HUES6 (cell line): Measurements from ENCODE around the gene GSDMA.
A peak's percentile ranks its signal among the peaks of the same experiment; 100 is the strongest.

Source experiments
- H3K27ac ChIP-seq: 2 replicates; pipeline ENCODE4 v1.7.0; 2013; ENCODE audit warnings: low read depth, mild to moderate bottlenecking, low read length, inconsistent platforms
- H3K27me3 ChIP-seq: 2 replicates; pipeline ENCODE4 v1.6.1; 2013; ENCODE audit warnings: low read length; ENCODE audit not compliant: control insufficient read depth, insufficient read depth
- H3K36me3 ChIP-seq: 2 replicates; pipeline ENCODE4 v1.6.1; 2013; ENCODE audit warnings: low read length; ENCODE audit not compliant: control insufficient read depth, insufficient read depth
- H3K4me1 ChIP-seq: 2 replicates; pipeline ENCODE4 v1.6.1; 2013; ENCODE audit warnings: low read length; ENCODE audit not compliant: control insufficient read depth, insufficient read depth
- H3K4me3 ChIP-seq: 2 replicates; pipeline ENCODE4 v1.5.1; 2013; ENCODE audit warnings: low read depth, low read length
- H3K9ac ChIP-seq: one replicate; pipeline ENCODE4 v1.6.1; 2013; ENCODE audit warnings: mild to moderate bottlenecking, low read length
- H3K9me3 ChIP-seq: 2 replicates; pipeline ENCODE4 v1.6.1; 2013; ENCODE audit warnings: low read depth, low read length; ENCODE audit not compliant: control insufficient read depth, insufficient read depth

The GSDMA gene

DNA sequence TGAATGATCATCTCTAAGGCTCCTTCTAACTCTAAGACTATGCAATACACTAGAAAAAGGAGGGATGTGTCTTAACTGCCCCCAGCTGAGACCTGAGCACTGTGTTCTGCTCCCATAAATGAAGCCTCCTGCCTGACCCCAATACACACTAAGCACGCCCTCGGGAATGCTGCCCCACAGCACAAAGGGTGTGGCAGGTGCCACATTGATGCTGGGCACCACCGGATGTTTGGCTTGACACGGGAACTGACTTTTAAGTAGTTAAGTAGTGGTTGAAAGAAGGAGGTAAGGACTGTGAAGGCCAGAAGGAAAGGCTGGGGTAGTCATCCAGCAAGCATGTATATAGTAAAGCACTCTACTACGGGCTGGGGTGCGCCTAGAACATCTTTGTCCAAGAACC is 4.0 kb downstream of the GSDMA start:
- H3K4me3 ChIP-seq: no peak overlapping the region
- no peak overlapping the region for H3K27ac ChIP-seq
- no peaks in the 10 kb centered on the region for H3K4me1 ChIP-seq
- H3K9ac ChIP-seq: no peak overlapping the region
- no peaks in the 10 kb centered on the region for H3K9me3 ChIP-seq
- no peaks in the 10 kb centered on the region for H3K36me3 ChIP-seq
- H3K27me3 ChIP-seq: peaks cover 17% of the 10 kb centered on the region; the same call in 1 of the 2 replicates

DNA sequence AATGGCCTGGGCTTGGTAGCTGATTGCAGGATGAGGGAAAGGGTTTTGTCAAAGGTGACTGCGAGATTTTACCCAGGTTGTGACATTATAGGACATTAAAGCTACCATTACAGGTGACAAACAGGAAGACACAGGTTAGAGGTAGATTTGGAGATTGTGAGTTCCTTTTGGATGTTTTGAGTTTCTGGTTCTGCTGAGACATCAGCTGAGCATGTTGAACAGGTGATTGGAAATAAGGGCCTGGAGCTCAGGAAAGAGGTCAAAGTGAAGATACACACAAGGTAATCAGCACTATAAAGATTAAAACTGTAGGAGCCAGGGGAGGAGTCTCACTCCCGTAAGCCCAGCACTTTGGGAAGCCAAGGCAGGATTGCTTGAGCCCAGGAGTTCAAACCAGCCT is 6.0 kb downstream of the GSDMA start:
- Histone ChIP-seq H3K27me3 (peaks cover 19% of the 10 kb centered on the region; the same call in 1 of the 2 replicates), H3K36me3 (no peaks in the 10 kb centered on the region), H3K9ac (no peak overlapping the region), H3K4me1 (no peaks in the 10 kb centered on the region), H3K4me3 (no peak overlapping the region), H3K9me3 (no peaks in the 10 kb centered on the region), H3K27ac (no peak overlapping the region)

DNA sequence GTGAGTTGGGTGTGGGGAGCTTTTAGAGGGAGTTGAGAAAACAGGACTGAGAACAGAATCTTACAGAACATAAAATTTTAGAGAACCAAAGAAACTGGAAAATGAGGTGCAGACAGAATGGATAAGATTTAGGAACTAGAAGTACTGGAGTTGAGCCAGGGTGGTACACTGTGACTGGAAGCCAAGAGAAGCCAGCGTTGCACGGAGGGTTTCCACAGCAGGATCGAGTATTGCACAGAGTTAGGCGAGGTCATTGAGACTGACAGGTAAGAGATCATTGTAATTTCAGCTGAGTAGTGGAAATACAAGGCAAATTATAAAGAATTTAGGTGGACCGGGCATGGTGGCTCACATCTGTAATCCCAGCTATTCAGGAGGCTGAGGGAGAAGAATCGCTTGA is 6.6 kb downstream of the GSDMA start:
- Histone ChIP-seq H3K27me3 (peaks cover 19% of the 10 kb centered on the region; the same call in 1 of the 2 replicates), H3K9ac (no peak overlapping the region), H3K4me3 (no peak overlapping the region), H3K4me1 (no peaks in the 10 kb centered on the region), H3K27ac (no peak overlapping the region), H3K9me3 (no peaks in the 10 kb centered on the region), H3K36me3 (no peaks in the 10 kb centered on the region)

DNA sequence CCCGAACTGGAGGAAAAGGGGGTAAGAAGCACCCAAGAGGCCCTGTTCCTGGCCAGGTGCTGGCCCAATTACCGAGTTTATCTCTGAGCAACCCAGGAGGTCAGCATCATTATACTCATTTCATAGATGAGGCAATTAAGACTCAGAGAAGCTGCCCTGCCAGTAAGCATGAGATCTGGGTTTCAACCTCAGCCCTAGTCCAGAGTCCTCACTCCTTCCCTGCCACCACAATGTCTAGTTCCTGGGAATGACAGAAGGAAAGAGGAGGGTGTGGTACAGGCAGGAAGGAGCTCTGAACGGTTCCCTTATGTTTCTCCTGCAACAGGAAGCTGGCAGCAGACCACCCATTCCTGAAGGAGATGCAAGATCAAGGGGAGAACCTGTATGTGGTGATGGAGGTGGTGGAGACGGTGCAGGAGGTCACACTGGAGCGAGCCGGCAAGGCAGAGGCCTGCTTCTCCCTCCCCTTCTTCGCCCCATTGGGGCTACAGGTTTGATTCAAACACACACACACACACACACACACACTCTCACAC is 7.4 kb downstream of the GSDMA start:
- Histone ChIP-seq H3K9me3 (no peaks in the 10 kb centered on the region), H3K27ac (no peak overlapping the region), H3K27me3 (peaks cover 19% of the 10 kb centered on the region; the same call in 1 of the 2 replicates), H3K9ac (no peak overlapping the region), H3K36me3 (no peaks in the 10 kb centered on the region), H3K4me1 (no peaks in the 10 kb centered on the region), H3K4me3 (no peak overlapping the region)

DNA sequence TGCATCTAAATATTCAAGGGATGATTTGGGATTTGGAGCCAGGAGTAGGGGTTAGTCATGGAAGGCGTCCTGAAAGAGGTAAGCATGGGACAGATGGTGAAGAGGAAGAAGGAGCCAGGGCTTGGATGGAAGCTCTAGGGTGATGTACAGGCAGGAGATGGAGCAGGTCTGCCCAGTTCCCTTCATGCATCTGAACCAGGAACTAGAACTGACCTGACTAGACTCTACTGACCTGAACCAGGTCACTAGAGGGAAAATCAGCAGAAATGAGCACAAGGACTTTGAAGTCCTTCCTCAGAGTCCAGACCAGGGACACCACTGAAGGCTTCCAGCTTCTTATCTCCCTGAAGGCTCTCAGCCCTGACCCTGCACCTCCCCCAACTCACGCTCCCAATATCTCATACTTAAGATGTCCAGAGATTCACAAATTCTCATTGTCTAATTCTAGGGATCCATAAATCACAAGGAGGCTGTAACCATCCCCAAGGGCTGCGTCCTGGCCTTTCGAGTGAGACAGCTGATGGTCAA is 8.3 kb downstream of the GSDMA start:
- H3K9ac ChIP-seq: no peak overlapping the region

DNA sequence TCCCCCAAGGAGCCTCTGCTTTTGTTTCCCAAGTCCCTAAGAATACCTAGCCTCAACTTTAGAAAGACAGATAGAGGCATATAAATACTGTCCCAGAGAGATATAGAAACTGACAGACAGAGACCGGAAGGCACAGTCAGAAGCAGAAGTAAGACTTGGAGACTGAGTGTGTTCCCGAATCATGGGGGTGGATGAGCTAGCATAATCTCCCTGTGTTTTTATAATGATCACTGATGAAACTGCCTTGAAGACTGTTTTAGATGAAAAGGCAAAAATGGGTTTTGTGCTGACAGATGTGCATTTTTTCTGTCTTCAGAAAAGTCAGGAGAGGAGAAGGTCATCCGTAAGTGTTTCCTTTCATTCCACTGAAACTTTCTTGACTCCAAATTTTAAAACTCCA is 9.5 kb downstream of the GSDMA start:
- H3K27ac ChIP-seq: no peak overlapping the region
- H3K27me3 ChIP-seq: peaks cover 19% of the 10 kb centered on the region; the same call in 1 of the 2 replicates
- H3K9ac ChIP-seq: no peak overlapping the region
- no peaks in the 10 kb centered on the region for H3K4me1 ChIP-seq
- H3K9me3 ChIP-seq: no peaks in the 10 kb centered on the region
- H3K36me3 ChIP-seq: no peaks in the 10 kb centered on the region
- H3K4me3 ChIP-seq: no peak overlapping the region

More for the DNA sequence above, 8.3 kb downstream of the GSDMA start:
- Histone ChIP-seq H3K4me1 (no peaks in the 10 kb centered on the region), H3K4me3 (no peak overlapping the region), H3K27ac (no peak overlapping the region), H3K9me3 (no peaks in the 10 kb centered on the region), H3K36me3 (no peaks in the 10 kb centered on the region), H3K27me3 (peaks cover 19% of the 10 kb centered on the region; the same call in 1 of the 2 replicates)

DNA sequence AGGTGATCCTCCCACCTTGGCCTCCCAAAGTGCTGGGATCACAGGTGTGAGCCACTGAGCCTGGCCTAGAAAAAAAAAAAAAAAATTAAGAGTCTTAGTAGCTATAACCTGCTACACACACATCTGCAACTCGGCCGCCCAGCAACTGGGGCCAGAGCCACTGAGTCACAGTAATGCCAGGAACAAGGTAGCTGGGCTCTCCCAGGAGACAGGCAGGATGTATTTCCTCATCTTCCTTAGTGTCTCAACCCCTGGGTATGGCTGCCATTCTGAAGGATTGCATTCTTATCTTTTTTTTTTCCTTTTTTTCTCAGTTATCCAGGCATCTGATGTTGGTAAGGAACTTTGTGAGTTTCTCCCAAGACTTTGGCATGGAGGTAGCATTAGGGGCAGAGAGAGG is 10.7 kb downstream of the GSDMA start:
- Histone ChIP-seq H3K9me3 (no peaks in the 10 kb centered on the region), H3K27me3 (peaks cover 19% of the 10 kb centered on the region; the same call in 1 of the 2 replicates), H3K4me3 (no peak overlapping the region), H3K27ac (no peak overlapping the region), H3K4me1 (no peaks in the 10 kb centered on the region), H3K36me3 (no peaks in the 10 kb centered on the region), H3K9ac (no peak overlapping the region)

DNA sequence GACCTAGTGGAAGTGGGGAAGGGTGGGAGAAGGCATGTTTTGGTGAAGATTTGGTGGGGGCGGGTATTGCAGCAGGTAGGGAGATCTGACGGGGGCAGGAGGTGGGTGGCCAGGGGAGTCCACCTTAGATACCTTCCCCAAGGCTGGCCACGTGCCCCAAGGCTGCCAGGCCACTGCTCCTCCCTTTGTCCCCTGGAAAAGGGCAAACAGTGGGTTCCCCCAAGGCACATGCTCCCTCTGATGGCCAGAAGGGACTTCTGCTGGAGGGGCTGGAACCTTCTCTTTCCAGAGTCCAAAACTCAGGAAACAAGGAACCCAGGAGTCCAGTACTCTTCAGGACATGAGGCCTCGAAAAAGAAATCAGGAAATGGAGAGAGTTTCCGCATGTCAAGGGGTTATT is 11.6 kb downstream of the GSDMA start:
- Histone ChIP-seq H3K27ac (no peak overlapping the region), H3K4me1 (peaks cover 6% of the 10 kb centered on the region), H3K4me3 (no peak overlapping the region), H3K9me3 (no peaks in the 10 kb centered on the region), H3K36me3 (no peaks in the 10 kb centered on the region), H3K9ac (no peak overlapping the region), H3K27me3 (peaks cover 19% of the 10 kb centered on the region; the same call in 1 of the 2 replicates)

DNA sequence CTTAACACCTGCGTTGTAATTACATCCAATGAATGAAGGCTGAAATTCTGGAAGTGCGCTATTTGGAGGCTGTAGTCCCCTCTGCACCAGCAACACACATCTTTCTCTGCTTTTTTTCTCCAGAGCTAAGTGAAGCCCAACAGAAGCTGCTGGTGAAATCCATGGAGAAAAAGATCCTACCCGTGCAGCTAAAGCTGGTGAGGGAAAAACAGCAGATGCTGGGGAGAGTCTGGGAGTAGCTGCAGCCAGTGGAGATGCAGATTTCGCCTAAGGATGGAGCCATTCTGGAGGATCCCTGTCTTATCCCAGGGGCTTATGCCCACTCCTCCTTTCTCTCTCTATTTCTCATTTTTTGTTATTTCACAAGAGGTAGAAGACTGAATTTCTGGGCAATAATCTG is 13.0 kb downstream of the GSDMA start:
- Histone ChIP-seq H3K9me3 (no peaks in the 10 kb centered on the region), H3K27me3 (peaks cover 11% of the 10 kb centered on the region; the same call in 1 of the 2 replicates), H3K4me3 (no peak overlapping the region), H3K9ac (no peak overlapping the region), H3K36me3 (no peaks in the 10 kb centered on the region), H3K4me1 (peaks cover 12% of the 10 kb centered on the region), H3K27ac (no peak overlapping the region)

DNA sequence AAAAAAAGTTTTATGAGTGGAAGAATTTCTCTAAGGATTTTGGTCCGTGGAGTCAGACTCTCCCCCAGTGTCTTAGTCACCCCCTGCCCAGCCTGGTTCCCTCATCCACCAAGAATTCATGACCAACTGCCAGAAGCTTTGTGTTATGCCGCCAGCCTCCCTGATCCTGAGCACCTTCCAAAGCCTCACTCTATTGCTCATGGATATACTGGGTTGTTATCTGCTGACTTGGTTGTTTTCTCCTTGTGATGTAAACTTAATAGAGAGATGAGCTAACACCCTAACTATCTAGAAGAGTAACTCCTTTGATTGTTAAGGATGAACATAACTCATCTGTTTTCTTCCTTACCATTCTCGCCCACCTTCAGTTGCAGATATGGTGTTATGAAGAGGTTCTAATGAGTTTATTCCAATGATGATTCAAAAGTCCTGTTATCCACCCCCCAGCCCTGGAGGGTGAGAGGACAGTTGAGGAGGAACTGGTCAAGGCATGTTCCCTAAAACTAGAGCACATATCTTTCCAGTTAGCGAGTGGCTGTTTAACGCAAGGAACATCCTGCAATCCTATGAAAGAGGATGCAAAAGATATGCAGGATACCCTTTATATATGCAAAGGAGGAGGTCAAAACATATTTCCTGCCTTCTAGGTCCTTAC is 16.3 kb downstream of the GSDMA start:
- Histone ChIP-seq H3K36me3 (peaks cover 7% of the 10 kb centered on the region), H3K27me3 (no peaks in the 10 kb centered on the region), H3K9ac (no peak overlapping the region), H3K4me1 (peaks cover 16% of the 10 kb centered on the region), H3K27ac (no peak overlapping the region), H3K9me3 (no peaks in the 10 kb centered on the region), H3K4me3 (peak overlapping the region; percentile 98; the same call in 1 of the 2 replicates)

DNA sequence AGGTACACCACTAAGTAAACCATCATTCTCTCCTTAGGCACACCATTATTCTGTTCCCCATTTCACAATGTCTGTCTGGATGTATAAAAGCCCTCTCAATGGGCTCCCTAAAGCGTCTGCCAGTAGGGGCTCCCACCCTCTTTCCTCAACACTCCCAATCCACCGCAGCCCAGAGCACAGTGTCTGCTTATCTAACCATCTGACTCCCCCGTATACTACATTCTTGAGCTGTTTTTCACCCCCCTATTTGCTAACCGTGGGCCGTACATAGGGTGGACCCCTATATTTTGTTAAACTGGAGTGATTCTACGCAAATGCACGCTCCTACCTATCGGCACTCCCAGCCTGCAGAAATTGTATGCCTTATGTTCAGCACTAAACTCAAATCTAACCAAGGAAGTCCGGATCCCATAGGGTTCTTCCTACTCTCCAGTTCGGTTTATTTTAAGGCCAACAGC is 17.1 kb downstream of the GSDMA start:
- H3K4me1 ChIP-seq: peaks cover 16% of the 10 kb centered on the region
- H3K4me3 ChIP-seq: peak overlapping the region; percentile 98
- peak overlapping the region; percentile 90 for H3K27ac ChIP-seq
- no peaks in the 10 kb centered on the region for H3K9me3 ChIP-seq
- no peaks in the 10 kb centered on the region for H3K27me3 ChIP-seq
- H3K36me3 ChIP-seq: peaks cover 15% of the 10 kb centered on the region
- H3K9ac ChIP-seq: peak overlapping the region; percentile 96
